Activated CD8-positive, alpha-beta memory T cell treated with anti-CD3 and anti-CD28 coated beads for 48 hours (primary cell): ENCODE measurements around the gene BANP.
"Not testable (repeated sequence)": the region's sequence is repeated elsewhere in the genome, so short reads cannot be mapped to it uniquely, and the experiment has no call there.

Experiments
- DNase-seq, 3 experiments: peaks; one replicate each; pipeline ENCODE4 v3.0.0-alpha.2; 2020; ENCODE audit warnings: low read depth in 2 of 3, low spot score in 2 of 3

BANP gene

GRCh38 chr16:88045361-88045760 is 94.1 kb downstream of the BANP start:
- not testable (repeated sequence) for DNase-seq

DNA sequence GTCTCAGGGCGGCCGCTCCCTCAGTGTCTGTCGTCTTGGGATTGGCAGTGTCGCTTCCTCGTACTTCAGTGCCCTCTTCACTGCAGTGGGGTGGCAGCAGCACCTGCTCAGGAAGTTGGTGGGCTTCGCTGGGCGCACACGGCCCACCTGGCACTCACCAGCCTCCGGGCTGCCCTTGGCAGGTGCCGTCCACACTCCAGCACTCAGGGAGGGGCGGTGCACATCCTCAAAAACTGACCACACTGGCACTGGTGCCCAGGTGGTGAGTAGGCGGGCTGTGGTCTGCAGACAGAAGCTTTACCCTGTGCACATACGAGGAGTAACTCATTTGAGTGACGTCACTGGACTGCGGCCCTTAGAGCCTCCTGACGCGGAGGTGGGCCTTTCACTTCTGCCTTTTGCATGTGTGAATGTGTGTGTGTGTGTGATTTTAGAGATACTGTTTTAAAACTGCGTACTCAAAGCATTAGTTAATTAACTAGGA is 94.6 kb downstream of the BANP start:
- DNase-seq = no peak

- DNase-seq = no peak
Observed at GRCh38 chr16:88047462-88047861, 96.2 kb downstream of the BANP start.

DNA sequence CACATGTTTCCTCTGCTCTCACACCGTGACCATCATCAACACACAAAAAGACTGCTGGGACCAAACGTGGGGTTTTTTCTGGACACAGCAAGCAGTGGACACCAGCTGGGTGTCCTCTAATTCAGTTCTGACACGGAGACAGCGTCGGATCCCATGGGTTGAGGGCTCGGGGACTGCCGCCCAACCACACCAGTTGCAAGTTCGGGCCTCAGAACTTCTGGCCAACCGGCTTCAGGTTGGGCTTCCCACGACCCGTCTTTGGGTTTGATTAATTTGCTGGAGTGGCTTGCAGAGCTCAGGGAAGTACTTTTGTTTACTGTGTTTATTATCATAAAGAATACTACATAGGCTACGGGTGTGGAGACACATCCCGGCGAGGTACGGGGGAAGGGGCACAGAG is 97.8 kb downstream of the BANP start:
- DNase-seq = no peak

DNA sequence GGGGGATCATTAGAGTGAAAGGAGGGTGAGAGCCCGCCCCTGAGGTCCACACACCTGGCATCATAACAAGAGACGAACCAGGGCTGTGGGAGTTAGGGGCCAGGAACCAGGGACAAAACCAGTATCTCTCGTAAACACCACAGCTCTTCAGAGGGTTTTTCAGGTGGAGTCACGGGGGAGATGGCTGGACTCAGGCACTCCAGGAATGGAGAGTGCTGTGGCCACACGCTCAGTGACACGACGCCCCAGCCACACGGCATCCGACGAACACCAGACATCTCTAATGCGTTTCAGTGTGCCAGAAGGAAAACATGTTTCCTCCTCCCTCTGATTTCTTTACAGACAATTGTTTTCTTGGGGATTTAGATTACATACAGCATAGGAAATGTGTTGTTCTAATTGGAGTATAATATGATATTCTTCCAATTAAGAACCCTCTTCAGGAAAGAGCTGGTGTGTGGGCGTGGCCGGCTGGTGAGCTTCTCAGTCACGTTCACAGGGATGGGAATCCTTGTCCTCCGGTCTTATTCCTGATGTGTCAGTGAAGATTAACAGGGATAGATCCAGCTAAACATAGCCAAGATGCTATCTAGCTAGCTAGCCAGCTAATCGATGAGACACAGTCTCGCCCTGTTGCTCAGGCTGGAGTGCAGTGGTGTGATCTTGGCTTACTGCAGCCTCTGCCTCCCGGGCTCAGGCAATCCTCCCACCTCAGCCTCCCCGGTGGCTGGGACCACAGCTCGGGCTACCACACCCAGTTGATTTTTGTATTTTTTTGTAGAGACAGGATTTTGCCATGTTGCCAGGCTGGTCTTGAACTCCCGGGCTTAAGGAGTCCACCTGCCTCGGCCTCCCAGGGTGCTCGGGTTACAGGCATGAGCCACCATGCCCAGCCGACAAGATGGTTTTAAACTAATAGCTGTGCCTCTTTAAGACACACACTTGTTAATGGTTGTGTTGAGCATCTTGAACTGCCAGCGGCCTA is 98.6 kb downstream of the BANP start:
- no peak for DNase-seq

GRCh38 chr16:88050952-88051660 is 99.9 kb downstream of the BANP start:
- no peak for DNase-seq

DNA sequence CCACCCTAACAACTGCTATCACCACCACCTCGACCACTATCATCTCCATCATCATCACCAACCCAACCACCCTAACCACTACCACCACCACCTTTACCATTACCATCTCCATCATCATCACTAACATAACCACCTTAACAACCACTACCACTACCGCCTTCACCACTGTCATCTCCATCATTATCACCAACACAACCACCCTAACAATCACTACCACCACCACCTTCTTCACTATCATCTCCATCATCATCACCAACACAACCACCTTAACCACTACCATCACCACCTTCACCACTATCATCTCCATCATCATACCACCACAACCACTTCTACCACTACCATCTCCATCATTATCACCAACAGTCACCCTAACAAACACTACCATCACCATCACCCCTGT is 101.4 kb downstream of the BANP start:
- no peak for DNase-seq

GRCh38 chr16:88053479-88053878 is 102.2 kb downstream of the BANP start:
- not testable (repeated sequence) for DNase-seq

DNA sequence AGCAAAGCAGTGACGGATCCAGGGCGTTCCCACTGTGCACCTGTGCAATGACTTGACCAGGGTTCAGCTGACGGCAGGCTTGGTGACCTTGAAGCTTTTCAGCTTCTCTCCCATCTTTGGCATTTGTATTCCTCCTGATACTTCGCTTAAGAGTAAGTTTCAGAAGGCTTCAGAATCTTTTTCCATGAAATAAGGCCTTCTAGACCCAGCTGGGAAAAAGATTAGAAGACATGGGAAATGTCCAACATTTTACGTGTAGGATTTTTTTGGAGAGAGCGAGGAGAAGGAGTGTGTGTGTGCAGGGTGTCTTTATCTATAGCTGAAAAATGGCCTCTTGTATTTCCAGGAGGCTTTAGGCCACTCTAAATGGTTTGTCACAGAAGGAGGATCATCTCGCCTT is 104.1 kb downstream of the BANP start:
- DNase-seq = no peak

DNA sequence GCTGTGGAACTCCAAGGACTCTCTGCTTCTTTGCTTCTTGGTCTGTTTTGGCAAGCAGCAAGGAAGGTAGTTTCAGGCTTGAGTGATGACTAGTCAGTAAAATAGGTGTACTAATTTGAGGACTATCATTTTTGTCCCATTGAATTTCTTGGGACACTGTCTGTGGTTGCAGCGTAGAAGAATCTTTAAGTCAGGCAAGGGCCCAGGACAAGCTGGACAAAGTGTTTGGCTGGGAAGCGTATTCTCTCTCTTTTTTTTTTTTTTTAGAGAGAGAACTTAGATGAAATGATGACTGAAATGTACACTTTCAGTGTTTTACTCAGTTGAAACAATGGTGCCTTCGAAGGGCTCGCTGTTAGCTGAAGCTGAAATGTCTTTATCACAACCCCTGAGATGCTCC is 105.0 kb downstream of the BANP start:
- no peak for DNase-seq

- DNase-seq = no peak
Observed at GRCh38 chr16:88057656-88058055, 106.4 kb downstream of the BANP start.

GRCh38 chr16:88058136-88058535 is 106.9 kb downstream of the BANP start:
- DNase-seq = no peak

GRCh38 chr16:88058817-88059216 is 107.6 kb downstream of the BANP start:
- no peak for DNase-seq

DNA sequence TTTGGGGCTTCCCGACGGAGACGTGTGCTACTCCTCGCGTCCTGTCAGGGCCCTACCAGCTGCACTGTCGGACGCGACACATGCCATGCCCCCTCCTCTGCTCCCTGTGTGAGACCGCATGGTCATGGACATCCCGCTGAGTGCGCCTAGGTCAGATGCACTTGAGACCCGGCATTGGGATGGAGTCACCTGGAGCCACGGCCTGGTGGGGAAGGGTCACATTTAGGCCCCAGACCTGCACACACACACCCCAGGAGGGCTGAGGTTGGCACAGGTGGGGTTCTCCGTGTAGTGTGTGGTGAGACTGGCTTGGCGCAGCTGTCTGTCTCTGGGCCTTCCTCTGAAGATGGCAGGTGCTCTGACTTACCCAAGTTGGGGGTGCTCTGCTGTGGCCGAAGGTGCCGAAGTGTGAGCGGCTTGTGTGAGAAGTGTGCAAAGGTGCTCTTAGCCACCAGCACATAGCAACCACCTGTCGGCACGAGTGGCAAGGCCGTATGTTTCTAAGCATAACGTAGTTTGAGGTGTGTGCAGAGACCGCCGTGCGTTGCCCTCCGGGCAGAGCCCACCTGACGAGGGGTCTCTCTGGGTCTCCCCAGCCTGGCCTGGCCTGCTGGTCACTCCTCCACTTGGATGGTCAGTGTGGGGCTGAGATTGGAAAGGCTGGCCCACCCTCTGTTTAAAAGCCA is 108.6 kb downstream of the BANP start:
- no peak for DNase-seq

GRCh38 chr16:88060524-88061219 is 109.4 kb downstream of the BANP start:
- DNase-seq = no peak

- no peak for DNase-seq
Observed at GRCh38 chr16:88061346-88062110, 110.3 kb downstream of the BANP start.

GRCh38 chr16:88062341-88063210 is 111.3 kb downstream of the BANP start:
- DNase-seq = no peak

DNA sequence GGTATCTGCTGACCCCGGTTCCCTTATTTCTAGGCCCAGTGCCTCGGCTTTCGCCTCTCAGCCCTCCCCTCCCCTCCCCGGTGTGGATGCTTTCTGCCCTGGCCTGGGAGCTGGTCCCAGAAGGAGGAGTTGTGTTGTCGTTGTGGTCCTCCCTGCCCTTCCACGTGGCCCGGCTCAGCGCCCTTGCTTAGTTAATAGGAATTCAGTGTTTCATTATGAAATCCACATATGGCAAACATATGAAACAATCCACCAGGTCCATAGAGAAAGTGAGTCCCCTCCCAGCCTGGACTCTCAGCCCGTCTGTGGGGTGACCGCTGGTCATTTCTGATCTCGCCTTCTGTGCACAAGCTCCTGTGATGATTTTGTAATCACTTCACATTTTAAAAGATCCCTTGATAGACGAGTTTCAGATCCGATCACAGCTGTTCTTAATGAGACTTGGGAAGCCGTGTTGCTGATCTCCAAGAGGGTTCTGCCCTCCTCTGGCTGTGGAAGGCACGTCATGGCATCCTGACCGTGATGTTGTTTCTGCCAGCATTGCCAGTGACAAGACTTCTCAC is 112.1 kb downstream of the BANP start:
- no peak for DNase-seq
